Glutamatergic neuron (in vitro differentiated cells): Measurements from ENCODE around the gene GEMIN8. TPM values are rescaled to one million over a fixed set of nuclear protein-coding genes. Genes with fewer than 3 reads are reported as not detected.

ENCODE experiments used
- DNase-seq: peaks from one replicate; pipeline ENCODE4 v3.0.0; 2022
- H3K27ac Mint-ChIP-seq: one replicate; pipeline ENCODE4 v1.8.0; 2020; ENCODE audit warnings: mild to moderate bottlenecking, mixed read lengths, inconsistent platforms; ENCODE audit not compliant: unreplicated experiment
- H3K27me3 Mint-ChIP-seq: one replicate; pipeline ENCODE4 v1.8.0; 2020; ENCODE audit warnings: mild to moderate bottlenecking, moderate library complexity, mixed read lengths, inconsistent platforms; ENCODE audit not compliant: unreplicated experiment
- H3K36me3 Mint-ChIP-seq: one replicate; pipeline ENCODE4 v1.8.0; 2020; ENCODE audit warnings: mild to moderate bottlenecking, mixed read lengths, inconsistent platforms; ENCODE audit not compliant: unreplicated experiment
- H3K4me1 Mint-ChIP-seq: one replicate; pipeline ENCODE4 v1.8.0; 2020; ENCODE audit warnings: mild to moderate bottlenecking, low read depth, mixed read lengths, inconsistent platforms; ENCODE audit not compliant: unreplicated experiment
- H3K4me3 Mint-ChIP-seq: one replicate; pipeline ENCODE4 v1.8.0; 2020; ENCODE audit warnings: mild to moderate bottlenecking, mixed read lengths, inconsistent platforms; ENCODE audit not compliant: unreplicated experiment
- H3K9me3 Mint-ChIP-seq: one replicate; pipeline ENCODE4 v1.8.0; 2020; ENCODE audit warnings: mild to moderate bottlenecking, moderate library complexity, mixed read lengths, inconsistent platforms; ENCODE audit not compliant: unreplicated experiment
- CTCF ChIP-seq: fragments of 200-600 bp; sonication (generic); IDR thresholded peaks from one replicate; pipeline ENCODE4 v1.5.0; 2021; ENCODE audit not compliant: partially characterized antibody, unreplicated experiment
- total RNA-seq: library from RNA; stranded (reverse); fragmentation: NEBNext Ultra II Directional; extraction: Animal tissue kit (Norgen Biotek cat#: 25700); gene quantifications from one replicate; pipeline ENCODE4 v1.2.1, GENCODE V29; 2021; ENCODE audit not compliant: unreplicated experiment

The GEMIN8 gene
- total RNA-seq, 1 donor from 2014 or later = 8.2 TPM

- Mint-ChIP-seq H3K4me3 (no peak overlapping the region), H3K27ac (no peak overlapping the region), H3K36me3 (no peaks in the 10 kb centered on the region), H3K9me3 (no peaks in the 10 kb centered on the region), H3K4me1 (peaks cover 2% of the 10 kb centered on the region), H3K27me3 (peaks cover 1% of the 10 kb centered on the region)
- TF ChIP-seq CTCF = no peak
- DNase-seq = no peak
Observed at GRCh38 chrX:13985697-13986435, 43.8 kb downstream of the GEMIN8 start.

- no peaks in the 10 kb centered on the region for H3K27me3 Mint-ChIP-seq
- TF ChIP-seq CTCF = no peak
- no peaks in the 10 kb centered on the region for H3K4me1 Mint-ChIP-seq
- no peak overlapping the region for H3K4me3 Mint-ChIP-seq
- H3K36me3 Mint-ChIP-seq = no peaks in the 10 kb centered on the region
- no peaks in the 10 kb centered on the region for H3K9me3 Mint-ChIP-seq
- DNase-seq = no peak
- no peak overlapping the region for H3K27ac Mint-ChIP-seq
Observed at GRCh38 chrX:13983734-13984133, 46.0 kb downstream of the GEMIN8 start.

GRCh38 chrX:13968198-13968597, 61.5 kb downstream of the GEMIN8 start:
- no peaks in the 10 kb centered on the region for H3K4me1 Mint-ChIP-seq
- no peak for DNase-seq
- peaks cover 3% of the 10 kb centered on the region for H3K9me3 Mint-ChIP-seq
- H3K27ac Mint-ChIP-seq = no peak overlapping the region
- no peak for TF ChIP-seq CTCF
- H3K4me3 Mint-ChIP-seq = no peak overlapping the region
- H3K27me3 Mint-ChIP-seq = no peaks in the 10 kb centered on the region
- no peaks in the 10 kb centered on the region for H3K36me3 Mint-ChIP-seq

- no peak overlapping the region for H3K4me3 Mint-ChIP-seq
- H3K9me3 Mint-ChIP-seq = peaks cover 2% of the 10 kb centered on the region
- H3K27ac Mint-ChIP-seq = no peak overlapping the region
- DNase-seq = no peak
- H3K27me3 Mint-ChIP-seq = no peaks in the 10 kb centered on the region
- no peak for TF ChIP-seq CTCF
- H3K4me1 Mint-ChIP-seq = no peaks in the 10 kb centered on the region
- no peaks in the 10 kb centered on the region for H3K36me3 Mint-ChIP-seq
Observed at GRCh38 chrX:13967636-13968035, 62.1 kb downstream of the GEMIN8 start.

- H3K4me3 Mint-ChIP-seq = no peak overlapping the region
- no peaks in the 10 kb centered on the region for H3K27me3 Mint-ChIP-seq
- H3K4me1 Mint-ChIP-seq = no peaks in the 10 kb centered on the region
- H3K9me3 Mint-ChIP-seq = no peaks in the 10 kb centered on the region
- no peak for DNase-seq
- no peak overlapping the region for H3K27ac Mint-ChIP-seq
- H3K36me3 Mint-ChIP-seq = no peaks in the 10 kb centered on the region
- no peak for TF ChIP-seq CTCF
Observed at GRCh38 chrX:13966793-13967125, 62.9 kb downstream of the GEMIN8 start.
